HepG2 (cell line): Measurements from ENCODE around the gene SPHK1. TPM values are rescaled to one million over a fixed set of nuclear protein-coding genes. Genes with fewer than 3 reads are reported as not detected.
A peak's percentile ranks its signal among the peaks of the same experiment; 100 is the strongest.

Experiments used
- DNMT1 ChIP-seq: sonication (generic); formaldehyde crosslinking; IDR thresholded peaks from 2 replicates; pipeline ENCODE4 v1.5.1; 2020; ENCODE audit warnings: mild to moderate bottlenecking, missing genetic modification reagents
- ELF1 ChIP-seq: sonication (generic); formaldehyde crosslinking; IDR thresholded peaks from 2 replicates; pipeline ENCODE4 v1.4.0; 2020; ENCODE audit warnings: missing genetic modification reagents
- KDM3A ChIP-seq: IDR thresholded peaks from 2 replicates; pipeline ENCODE4 v1.6.1; 2018; ENCODE audit warnings: low read depth, missing compliant biosample characterization
- KLF9 ChIP-seq: IDR thresholded peaks from 2 replicates; pipeline ENCODE4 v1.6.1; 2016; ENCODE audit warnings: low read depth
- MYNN ChIP-seq: sonication (generic); formaldehyde crosslinking; IDR thresholded peaks from 2 replicates; pipeline ENCODE4 v1.4.0; 2020; ENCODE audit warnings: mild to moderate bottlenecking, low read depth, missing genetic modification reagents
- PAX8 ChIP-seq: sonication (generic); formaldehyde crosslinking; IDR thresholded peaks from 2 replicates; pipeline ENCODE4 v1.8.0; 2022; ENCODE audit warnings: mild to moderate bottlenecking, missing genetic modification reagents, borderline replicate concordance
- PPARG ChIP-seq: conservative IDR thresholded peaks from 2 replicates; pipeline ENCODE4 v1.6.1; 2016; ENCODE audit warnings: missing biosample characterization, missing genetic modification reagents
- ZNF33A ChIP-seq: sonication (generic); formaldehyde crosslinking; IDR thresholded peaks from 2 replicates; pipeline ENCODE4 v1.5.1; 2020; ENCODE audit warnings: missing genetic modification reagents, mild to moderate bottlenecking, moderate library complexity, borderline replicate concordance
- ZNF598 ChIP-seq: sonication (generic); formaldehyde crosslinking; IDR thresholded peaks from 2 replicates; pipeline ENCODE4 v1.5.1; 2020; ENCODE audit warnings: mild to moderate bottlenecking, missing genetic modification reagents, borderline replicate concordance
- polyA plus RNA-seq, 8 experiments: library from polyadenylated mRNA; depleted of rRNA in 3 of 8; stranded (reverse) in 7 of 8; unstranded in 1 of 8; fragments of >200 nt; fragmentation: Illumina TruSeq in 4 of 8; extraction: Trizol in 4 of 8; gene quantifications; 2 replicates each; pipeline versions ENCODE4 v1.2.1 to v1.2.3, GENCODE V29; 2011 to 2016; ENCODE audit warnings: low read depth in 4 of 8, missing spikeins in 1 of 8, mixed read lengths in 1 of 8; ENCODE audit not compliant: insufficient read depth in 1 of 8
- total RNA-seq, 5 experiments: library from RNA; depleted of rRNA; stranded (reverse); fragments of >200 nt; fragmentation: Illumina TruSeq; extraction: Trizol; gene quantifications; 2 replicates each; pipeline ENCODE4 v1.2.3, GENCODE V29; 2016; ENCODE audit warnings: low read depth in 1 of 5
- TF ChIP-seq, protein P1 (sequence below): sonication (generic); formaldehyde crosslinking; IDR thresholded peaks from 2 replicates; pipeline ENCODE4 v1.9.0; 2021; ENCODE audit warnings: mild to moderate bottlenecking, missing genetic modification reagents
- TF ChIP-seq, protein P2 (sequence below), 2 experiments: sonication (generic) in 1 of 2; formaldehyde crosslinking in 1 of 2; IDR thresholded peaks; 2 replicates each; pipeline versions ENCODE4 v1.4.0 to v1.6.1; 2018 to 2020; ENCODE audit warnings: missing genetic modification reagents in 2 of 2, borderline replicate concordance in 1 of 2, low read depth in 1 of 2, mild to moderate bottlenecking in 1 of 2, missing biosample characterization in 1 of 2
- TF ChIP-seq, protein P3 (sequence below): IDR thresholded peaks from 2 replicates; pipeline ENCODE4 v1.6.1; 2016; ENCODE audit warnings: low read depth, borderline replicate concordance
- TF ChIP-seq, protein P4 (sequence below): sonication (generic); formaldehyde crosslinking; IDR thresholded peaks from 2 replicates; pipeline ENCODE4 v1.5.1; 2020; ENCODE audit warnings: missing genetic modification reagents, mild to moderate bottlenecking, borderline replicate concordance

SPHK1 gene
- total and polyA plus RNA-seq, 2 of the 13 experiments (the other 11 are each of a cell fraction or from before 2014, with no cell fraction given) = 129 to 160 TPM

DNA sequence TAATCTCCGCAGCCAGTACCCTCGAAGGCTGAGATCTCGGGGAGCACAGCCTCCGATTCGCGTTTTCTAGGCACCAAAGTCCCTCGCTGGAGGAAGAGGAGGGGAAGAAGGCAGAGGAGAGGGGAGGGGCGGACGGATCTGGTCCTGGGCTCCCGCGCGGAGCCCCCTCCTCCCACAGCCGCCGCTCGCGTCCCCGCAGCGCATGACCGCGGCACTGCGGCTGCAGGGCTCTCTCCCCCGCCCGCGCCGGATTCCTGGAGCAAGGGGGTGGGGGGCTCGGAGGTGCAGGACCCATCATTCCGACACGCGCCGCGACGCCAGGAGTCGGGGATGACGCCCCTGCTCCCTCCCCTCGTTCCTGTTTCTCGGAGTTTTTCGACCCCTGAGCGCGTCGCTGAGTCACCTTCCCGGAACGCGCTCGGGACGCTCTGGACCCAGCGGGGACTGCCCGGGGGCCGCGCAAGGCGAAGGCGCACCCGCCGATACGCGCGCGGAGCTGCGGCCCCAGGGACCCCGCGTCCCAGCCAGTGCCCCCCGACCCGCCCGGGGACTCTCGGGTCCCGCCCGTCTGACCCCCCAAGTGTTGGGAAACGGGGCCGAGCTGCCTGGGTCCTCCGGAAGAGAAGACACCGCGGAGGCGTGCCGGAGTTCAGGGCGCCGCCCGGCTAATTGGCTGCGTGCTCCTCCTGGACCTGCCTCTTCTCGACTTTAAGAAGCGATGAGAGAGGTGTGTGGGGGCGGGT lies 1.4 kb upstream of the SPHK1 start (continued):
- TF ChIP-seq, protein P1, sequence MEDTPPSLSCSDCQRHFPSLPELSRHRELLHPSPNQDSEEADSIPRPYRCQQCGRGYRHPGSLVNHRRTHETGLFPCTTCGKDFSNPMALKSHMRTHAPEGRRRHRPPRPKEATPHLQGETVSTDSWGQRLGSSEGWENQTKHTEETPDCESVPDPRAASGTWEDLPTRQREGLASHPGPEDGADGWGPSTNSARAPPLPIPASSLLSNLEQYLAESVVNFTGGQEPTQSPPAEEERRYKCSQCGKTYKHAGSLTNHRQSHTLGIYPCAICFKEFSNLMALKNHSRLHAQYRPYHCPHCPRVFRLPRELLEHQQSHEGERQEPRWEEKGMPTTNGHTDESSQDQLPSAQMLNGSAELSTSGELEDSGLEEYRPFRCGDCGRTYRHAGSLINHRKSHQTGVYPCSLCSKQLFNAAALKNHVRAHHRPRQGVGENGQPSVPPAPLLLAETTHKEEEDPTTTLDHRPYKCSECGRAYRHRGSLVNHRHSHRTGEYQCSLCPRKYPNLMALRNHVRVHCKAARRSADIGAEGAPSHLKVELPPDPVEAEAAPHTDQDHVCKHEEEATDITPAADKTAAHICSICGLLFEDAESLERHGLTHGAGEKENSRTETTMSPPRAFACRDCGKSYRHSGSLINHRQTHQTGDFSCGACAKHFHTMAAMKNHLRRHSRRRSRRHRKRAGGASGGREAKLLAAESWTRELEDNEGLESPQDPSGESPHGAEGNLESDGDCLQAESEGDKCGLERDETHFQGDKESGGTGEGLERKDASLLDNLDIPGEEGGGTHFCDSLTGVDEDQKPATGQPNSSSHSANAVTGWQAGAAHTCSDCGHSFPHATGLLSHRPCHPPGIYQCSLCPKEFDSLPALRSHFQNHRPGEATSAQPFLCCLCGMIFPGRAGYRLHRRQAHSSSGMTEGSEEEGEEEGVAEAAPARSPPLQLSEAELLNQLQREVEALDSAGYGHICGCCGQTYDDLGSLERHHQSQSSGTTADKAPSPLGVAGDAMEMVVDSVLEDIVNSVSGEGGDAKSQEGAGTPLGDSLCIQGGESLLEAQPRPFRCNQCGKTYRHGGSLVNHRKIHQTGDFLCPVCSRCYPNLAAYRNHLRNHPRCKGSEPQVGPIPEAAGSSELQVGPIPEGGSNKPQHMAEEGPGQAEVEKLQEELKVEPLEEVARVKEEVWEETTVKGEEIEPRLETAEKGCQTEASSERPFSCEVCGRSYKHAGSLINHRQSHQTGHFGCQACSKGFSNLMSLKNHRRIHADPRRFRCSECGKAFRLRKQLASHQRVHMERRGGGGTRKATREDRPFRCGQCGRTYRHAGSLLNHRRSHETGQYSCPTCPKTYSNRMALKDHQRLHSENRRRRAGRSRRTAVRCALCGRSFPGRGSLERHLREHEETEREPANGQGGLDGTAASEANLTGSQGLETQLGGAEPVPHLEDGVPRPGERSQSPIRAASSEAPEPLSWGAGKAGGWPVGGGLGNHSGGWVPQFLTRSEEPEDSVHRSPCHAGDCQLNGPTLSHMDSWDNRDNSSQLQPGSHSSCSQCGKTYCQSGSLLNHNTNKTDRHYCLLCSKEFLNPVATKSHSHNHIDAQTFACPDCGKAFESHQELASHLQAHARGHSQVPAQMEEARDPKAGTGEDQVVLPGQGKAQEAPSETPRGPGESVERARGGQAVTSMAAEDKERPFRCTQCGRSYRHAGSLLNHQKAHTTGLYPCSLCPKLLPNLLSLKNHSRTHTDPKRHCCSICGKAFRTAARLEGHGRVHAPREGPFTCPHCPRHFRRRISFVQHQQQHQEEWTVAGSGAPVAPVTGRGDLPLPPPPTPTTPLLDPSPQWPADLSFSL (CRISPR knock-in tag) = peak; percentile 26; the same call in 1 of the 2 replicates
- TF ChIP-seq, protein P2, sequence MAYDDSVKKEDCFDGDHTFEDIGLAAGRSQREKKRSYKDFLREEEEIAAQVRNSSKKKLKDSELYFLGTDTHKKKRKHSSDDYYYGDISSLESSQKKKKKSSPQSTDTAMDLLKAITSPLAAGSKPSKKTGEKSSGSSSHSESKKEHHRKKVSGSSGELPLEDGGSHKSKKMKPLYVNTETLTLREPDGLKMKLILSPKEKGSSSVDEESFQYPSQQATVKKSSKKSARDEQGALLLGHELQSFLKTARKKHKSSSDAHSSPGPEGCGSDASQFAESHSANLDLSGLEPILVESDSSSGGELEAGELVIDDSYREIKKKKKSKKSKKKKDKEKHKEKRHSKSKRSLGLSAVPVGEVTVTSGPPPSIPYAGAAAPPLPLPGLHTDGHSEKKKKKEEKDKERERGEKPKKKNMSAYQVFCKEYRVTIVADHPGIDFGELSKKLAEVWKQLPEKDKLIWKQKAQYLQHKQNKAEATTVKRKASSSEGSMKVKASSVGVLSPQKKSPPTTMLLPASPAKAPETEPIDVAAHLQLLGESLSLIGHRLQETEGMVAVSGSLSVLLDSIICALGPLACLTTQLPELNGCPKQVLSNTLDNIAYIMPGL (CRISPR knock-in tag; IDR thresholded peaks at IDR 0.05; ENCODE audit: borderline replicate concordance in 1 of 2, low read depth in 1 of 2) = peak; percentile 5 to 81; a peak in 2 of 4 replicates
- TF ChIP-seq, protein P3, sequence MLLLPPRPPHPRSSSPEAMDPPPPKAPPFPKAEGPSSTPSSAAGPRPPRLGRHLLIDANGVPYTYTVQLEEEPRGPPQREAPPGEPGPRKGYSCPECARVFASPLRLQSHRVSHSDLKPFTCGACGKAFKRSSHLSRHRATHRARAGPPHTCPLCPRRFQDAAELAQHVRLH (CRISPR knock-in tag) = no peak
- TF ChIP-seq KDM3A (CRISPR knock-in tag) = peak; percentile 60; the same call in 1 of the 2 replicates
- TF ChIP-seq ELF1 (CRISPR knock-in tag) = peak; percentile 42; the same call in 1 of the 2 replicates
- TF ChIP-seq, protein P4, sequence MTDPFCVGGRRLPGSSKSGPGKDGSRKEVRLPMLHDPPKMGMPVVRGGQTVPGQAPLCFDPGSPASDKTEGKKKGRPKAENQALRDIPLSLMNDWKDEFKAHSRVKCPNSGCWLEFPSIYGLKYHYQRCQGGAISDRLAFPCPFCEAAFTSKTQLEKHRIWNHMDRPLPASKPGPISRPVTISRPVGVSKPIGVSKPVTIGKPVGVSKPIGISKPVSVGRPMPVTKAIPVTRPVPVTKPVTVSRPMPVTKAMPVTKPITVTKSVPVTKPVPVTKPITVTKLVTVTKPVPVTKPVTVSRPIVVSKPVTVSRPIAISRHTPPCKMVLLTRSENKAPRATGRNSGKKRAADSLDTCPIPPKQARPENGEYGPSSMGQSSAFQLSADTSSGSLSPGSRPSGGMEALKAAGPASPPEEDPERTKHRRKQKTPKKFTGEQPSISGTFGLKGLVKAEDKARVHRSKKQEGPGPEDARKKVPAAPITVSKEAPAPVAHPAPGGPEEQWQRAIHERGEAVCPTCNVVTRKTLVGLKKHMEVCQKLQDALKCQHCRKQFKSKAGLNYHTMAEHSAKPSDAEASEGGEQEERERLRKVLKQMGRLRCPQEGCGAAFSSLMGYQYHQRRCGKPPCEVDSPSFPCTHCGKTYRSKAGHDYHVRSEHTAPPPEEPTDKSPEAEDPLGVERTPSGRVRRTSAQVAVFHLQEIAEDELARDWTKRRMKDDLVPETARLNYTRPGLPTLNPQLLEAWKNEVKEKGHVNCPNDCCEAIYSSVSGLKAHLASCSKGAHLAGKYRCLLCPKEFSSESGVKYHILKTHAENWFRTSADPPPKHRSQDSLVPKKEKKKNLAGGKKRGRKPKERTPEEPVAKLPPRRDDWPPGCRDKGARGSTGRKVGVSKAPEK = no peak
- no peak for TF ChIP-seq ZNF33A
- peak; percentile 26; the same call in 1 of the 2 replicates for TF ChIP-seq PAX8 (CRISPR knock-in tag)
- TF ChIP-seq PPARG (CRISPR knock-in tag) = no peak
- no peak for TF ChIP-seq MYNN (CRISPR knock-in tag)
- TF ChIP-seq KLF9 (CRISPR knock-in tag) = peak; percentile 46; the same call in 1 of the 2 replicates
- TF ChIP-seq ZNF598 (CRISPR knock-in tag) = no peak
- TF ChIP-seq DNMT1 = peak; percentile 97
